Keratinocyte (primary cell): ENCODE measurements around the gene SH3RF2. TPM values are rescaled to one million over a fixed set of nuclear protein-coding genes. Genes with fewer than 3 reads are reported as not detected.

Experiments
- DNase-seq: peaks from one replicate; pipeline ENCODE4 v3.0.0-alpha.2; 2011; ENCODE audit warnings: low read depth, missing footprints, low spot score
- FAIRE-seq: peaks from 2 replicates; lab custom pipeline; 2011; peaks lifted over from hg19 to GRCh38; lab: Jason Lieb, UNC
- H2AFZ ChIP-seq: 2 replicates; pipeline ENCODE4 v1.6.0; 2012; ENCODE audit warnings: low read length, control low read depth, inconsistent platforms; ENCODE audit not compliant: control insufficient read depth
- H3K27ac ChIP-seq: 2 replicates; pipeline ENCODE4 v1.5.1; 2011; ENCODE audit warnings: low read length; ENCODE audit not compliant: control insufficient read depth, insufficient read depth
- H3K27me3 ChIP-seq: 3 replicates; pipeline ENCODE4 v1.6.0; 2011; ENCODE audit warnings: low read length; ENCODE audit not compliant: control insufficient read depth, insufficient read depth; ENCODE audit errors: extremely low read depth
- H3K36me3 ChIP-seq, 2 experiments: 2 replicates in 1 of 2; 3 replicates in 1 of 2; pipeline ENCODE4 v1.5.1; 2011; ENCODE audit warnings: low read length in 2 of 2, mild to moderate bottlenecking in 1 of 2; ENCODE audit not compliant: control insufficient read depth in 2 of 2, insufficient read depth in 2 of 2; ENCODE audit errors: extremely low read depth in 1 of 2
- H3K4me1 ChIP-seq: 3 replicates; pipeline ENCODE4 v1.5.1; 2011; ENCODE audit warnings: low read length; ENCODE audit not compliant: control insufficient read depth, insufficient read depth; ENCODE audit errors: extremely low read depth
- H3K4me2 ChIP-seq: 3 replicates; pipeline ENCODE4 v1.6.0; 2011; ENCODE audit warnings: low read depth, low read length; ENCODE audit not compliant: control insufficient read depth, insufficient read depth; ENCODE audit errors: extremely low read depth
- H3K4me3 ChIP-seq, 3 experiments: fragments of 200-600 bp in 1 of 3; sonication (generic) in 1 of 3; 2 replicates in 2 of 3; 3 replicates in 1 of 3; pipeline ENCODE4 v1.5.1; 2011 to 2016; ENCODE audit warnings: low read length in 3 of 3, mild to moderate bottlenecking in 3 of 3, control low read depth in 2 of 3, inconsistent platforms in 1 of 3, low read depth in 1 of 3, mixed read lengths in 1 of 3, mixed run types in 1 of 3, moderate library complexity in 1 of 3; ENCODE audit not compliant: control insufficient read depth in 2 of 3, insufficient read depth in 2 of 3; ENCODE audit errors: extremely low read depth in 1 of 3
- H3K79me2 ChIP-seq: 2 replicates; pipeline ENCODE4 v1.6.0; 2012; ENCODE audit warnings: low read length; ENCODE audit not compliant: control insufficient read depth, insufficient read depth
- H3K9ac ChIP-seq: 3 replicates; pipeline ENCODE4 v1.6.0; 2011; ENCODE audit warnings: low read length; ENCODE audit not compliant: control insufficient read depth, insufficient read depth; ENCODE audit errors: extremely low read depth
- H3K9me1 ChIP-seq: 3 replicates; pipeline ENCODE4 v1.6.0; 2011; ENCODE audit warnings: low read length; ENCODE audit not compliant: control insufficient read depth, insufficient read depth; ENCODE audit errors: extremely low read depth
- H3K9me3 ChIP-seq: 2 replicates; pipeline ENCODE4 v1.5.1; 2012; ENCODE audit warnings: low read depth, low read length; ENCODE audit not compliant: control insufficient read depth
- H4K20me1 ChIP-seq: 3 replicates; pipeline ENCODE4 v1.6.0; 2011; ENCODE audit warnings: low read length; ENCODE audit not compliant: control insufficient read depth, insufficient read depth; ENCODE audit errors: extremely low read depth
- CTCF ChIP-seq, 3 experiments: IDR thresholded peaks in 1 of 3; conservative IDR thresholded peaks in 1 of 3; optimal IDR thresholded peaks in 1 of 3; 2 replicates in 2 of 3; 3 replicates in 1 of 3; pipeline versions ENCODE3 to v1.5.1; 2011; ENCODE audit warnings: low read length in 3 of 3, mild to moderate bottlenecking in 3 of 3, moderate library complexity in 2 of 3, control low read depth in 1 of 3, inconsistent platforms in 1 of 3; ENCODE audit not compliant: insufficient read depth in 2 of 3; ENCODE audit errors: extremely low read depth in 1 of 3
- EZH2 ChIP-seq: IDR thresholded peaks from one replicate; pipeline ENCODE4 v1.6.1; 2012; ENCODE audit warnings: inconsistent platforms, mild to moderate bottlenecking, low read length, moderate library complexity
- dilution Hi-C: fragments of 300-500 bp; cut with MboI; formaldehyde crosslinking; loops from one replicate; pipeline ENCODE4 v1.7.0; 2020; ENCODE audit warnings: low sequenced_read_pairs; ENCODE audit not compliant: extremely low pct_ligation_motif_present
- polyA plus RNA-seq, 5 experiments: library from polyadenylated mRNA; depleted of rRNA in 3 of 5; stranded (reverse) in 3 of 5; stranded (forward) in 1 of 5; unstranded in 1 of 5; fragments of >200 nt; gene quantifications; 1 replicate in 1 of 5; 2 replicates in 3 of 5; 3 replicates in 1 of 5; pipeline versions ENCODE4 v1.2.1 to v1.2.3, GENCODE V29; 2011 to 2012; ENCODE audit warnings: missing spikeins in 2 of 5, low read depth in 1 of 5, low replicate concordance in 1 of 5

Gene SH3RF2
- polyA plus RNA-seq, 1 donor (not counting 4 experiments of a cell fraction or from before 2014, with no cell fraction given), result 43.7 TPM

- H3K36me3 ChIP-seq, result peaks cover 42 to 49% of the 10 kb centered on the region in 2 experiments
- dilution Hi-C loops, result no loop called here
- H3K27me3 ChIP-seq, result no peaks in the 10 kb centered on the region
- no peaks in the 10 kb centered on the region for H3K9me1 ChIP-seq
- no peak overlapping the region for H3K4me3 ChIP-seq
- no peak overlapping the region for H3K27ac ChIP-seq
- peaks cover 16% of the 10 kb centered on the region for H3K79me2 ChIP-seq
- no peak overlapping the region for H3K9ac ChIP-seq
- peaks cover 21% of the 10 kb centered on the region for H3K4me1 ChIP-seq
- no peak overlapping the region for H3K4me2 ChIP-seq
- H4K20me1 ChIP-seq, result no peaks in the 10 kb centered on the region
- no peaks in the 10 kb centered on the region for H3K9me3 ChIP-seq
- DNase-seq, result no peak
- no peak for TF ChIP-seq CTCF (optimal IDR thresholded peaks at IDR 0.05 in 1 of 3, IDR thresholded peaks at IDR 0.05 in 1 of 3, conservative IDR thresholded peaks at IDR 0.05 in 1 of 3; ENCODE audit: extremely low read depth in 1 of 3, insufficient read depth in 2 of 3, low read length in 3 of 3)
- no peak for TF ChIP-seq EZH2
- H2AFZ ChIP-seq, result no peak overlapping the region
- FAIRE-seq, result no peak
Measured at GRCh38 chr5:146049704-146050026, 113.3 kb downstream of the SH3RF2 start.

GRCh38 chr5:146050086-146050485, 113.7 kb downstream of the SH3RF2 start:
- TF ChIP-seq CTCF (optimal IDR thresholded peaks at IDR 0.05 in 1 of 3, IDR thresholded peaks at IDR 0.05 in 1 of 3, conservative IDR thresholded peaks at IDR 0.05 in 1 of 3; ENCODE audit: extremely low read depth in 1 of 3, insufficient read depth in 2 of 3, low read length in 3 of 3), result no peak
- TF ChIP-seq EZH2, result no peak
- Histone ChIP-seq H3K27me3 (no peaks in the 10 kb centered on the region), H3K4me3 (no peak overlapping the region), H3K9ac (no peak overlapping the region), H3K4me2 (no peak overlapping the region), H3K27ac (no peak overlapping the region), H3K9me1 (no peaks in the 10 kb centered on the region), H4K20me1 (no peaks in the 10 kb centered on the region), H3K4me1 (peaks cover 21% of the 10 kb centered on the region), H3K36me3 (peaks cover 38 to 51% of the 10 kb centered on the region in 2 experiments), H2AFZ (no peak overlapping the region), H3K9me3 (no peaks in the 10 kb centered on the region), H3K79me2 (peaks cover 12% of the 10 kb centered on the region)
- dilution Hi-C loops, result no loop called here
- no peak for FAIRE-seq
- no peak for DNase-seq
